Left cardiac atrium (tissue), 4 donors: ENCODE measurements around the gene FBXO10. TPM values are rescaled to one million over a fixed set of nuclear protein-coding genes. Genes with fewer than 3 reads are reported as not detected.

Source experiments
- ATAC-seq, 2 donors: fragments of 200-7000 bp; cut with Tn5 transposase; one replicate each; pipeline ENCODE4 v1.9.1; 2020; ENCODE audit warnings: mild to moderate bottlenecking in 2 of 2, moderate library complexity in 2 of 2
- DNase-seq: peaks from one replicate; pipeline ENCODE4 v3.0.0-alpha.2; 2020
- intact Hi-C, 2 donors: fragments of 100-400 bp; cut with DNase I; formaldehyde crosslinking; loops; one replicate each; pipeline versions ENCODE4 v1.14.1 to v1.15.1; 2022 to 2023
- total RNA-seq, 2 donors: library from RNA; stranded (reverse); fragmentation: NEBNext Ultra II Directional; extraction: Animal tissue kit (Norgen Biotek cat#: 25700); gene quantifications; one replicate each; pipeline ENCODE4 v1.2.1, GENCODE V29; 2021
- donor health status: DM: no; HTN: yes; CAD: no.
- donor health status: DM: no; HTN: yes; CAD: no; lungs with severe emphysema.
- donor health status: DM: yes; HTN: yes; CAD: no.
- donor health status: Dilated cardiomyopathy.

Gene FBXO10
- total RNA-seq, 2 donors from 2014 or later = 6.4 to 6.7 TPM

- ATAC-seq (peak; percentile 20 to 27), DNase-seq (peak; percentile 73)
- intact Hi-C loops = no loop called here
These were observed 110.0 kb downstream of the FBXO10 start for GRCh38 chr9:37466037-37466709.

- intact Hi-C loops = no loop called here
- ATAC-seq = peak; percentile 90 to 93
- DNase-seq = peak; percentile 99
These were observed 110.7 kb downstream of the FBXO10 start, which contains the start of gene ZBTB5 for GRCh38 chr9:37465249-37466036. ZBTB5 (minus strand) TSS chr9:37465450; CDS start chr9:37442551, 22,899 bp downstream.

GRCh38 chr9:37464426-37465248, 111.5 kb downstream of the FBXO10 start:
- ATAC-seq (peak; percentile 35 to 62), DNase-seq (peak; percentile 86)
- intact Hi-C loops = no loop called here

GRCh38 chr9:37464006-37464405, 112.2 kb downstream of the FBXO10 start:
- ATAC-seq = no peak
- intact Hi-C loops = no loop called here
- no peak for DNase-seq

Other genes starting within 250 kb of the FBXO10 start
- gene GRHPR, start 153.7 kb downstream of the FBXO10 start, total RNA-seq = 100 to 1,000 TPM in 1 of 2 donors, 10 to 100 TPM in 1; 86.6 to 109 TPM
- gene ZBTB5, start 110.9 kb downstream of the FBXO10 start, total RNA-seq = 1 to 10 TPM; 5.4 to 7.8 TPM
- gene POLR1E, start 90.4 kb downstream of the FBXO10 start, total RNA-seq = 10 to 100 TPM; 12.5 to 17.2 TPM
- 10 to 100 TPM; 58.8 to 64.9 TPM for gene TOMM5, start 16.2 kb upstream of the FBXO10 start, total RNA-seq
- gene FRMPD1, start 74.6 kb upstream of the FBXO10 start, total RNA-seq = under 1 TPM; 0.21 to 0.77 TPM
- 1 to 10 TPM; 4.2 to 5.7 TPM for gene TRMT10B, start 177.4 kb upstream of the FBXO10 start, total RNA-seq
- 10 to 100 TPM; 18.8 to 19.8 TPM for gene EXOSC3, start 208.7 kb upstream of the FBXO10 start, total RNA-seq
- 10 to 100 TPM; 19.6 to 20.0 TPM for gene DCAF10, start 224.4 kb upstream of the FBXO10 start, total RNA-seq